SK-N-SH (cell line): ENCODE data around the gene PADI4. TPM values are rescaled to one million over a fixed set of nuclear protein-coding genes. Genes with fewer than 3 reads are reported as not detected.

ENCODE experiments used
- CTCF ChIA-PET: fragments of 300-600, 350-600 bp; formaldehyde crosslinking; extraction: SDS; loops from one replicate; lab custom pipeline; 2021; lab: Yijun Ruan, JAX
- POLR2A ChIA-PET: fragments of 350-600 bp; sonication (Branson Sonifier 250); formaldehyde crosslinking; extraction: SDS; loops from one replicate; lab custom pipeline; 2020; ENCODE audit warnings: antibody characterized with exemption, inconsistent platforms; lab: Yijun Ruan, JAX
- DNase-seq: peaks from one replicate; pipeline ENCODE4 v3.0.0; 2012
- H2AFZ ChIP-seq: fragments of 200-600 bp; sonication (generic); 2 replicates; pipeline ENCODE4 v1.8.1; 2016; ENCODE audit warnings: antibody characterized with exemption, mild to moderate bottlenecking, low read depth
- H3F3A ChIP-seq: fragments of 200-600 bp; sonication (generic); replicated peaks from 2 replicates; pipeline ENCODE3; 2016; ENCODE audit warnings: antibody characterized with exemption, mild to moderate bottlenecking; ENCODE audit not compliant: insufficient read depth
- H3K27ac ChIP-seq, 2 experiments: fragments of 200-500 bp in 1 of 2; fragments of 200-600 bp in 1 of 2; sonication (Bioruptor generic) in 1 of 2; sonication (generic), shearing (Covaris generic) in 1 of 2; 2 replicates each; pipeline versions ENCODE4 v1.5.1 to v1.6.1; 2014 to 2016; ENCODE audit warnings: low read depth in 2 of 2, inconsistent platforms in 1 of 2, low read length in 1 of 2, mild to moderate bottlenecking in 1 of 2, mixed read lengths in 1 of 2
- H3K27me3 ChIP-seq: fragments of 200-600 bp; sonication (generic), shearing (Covaris generic); 2 replicates; pipeline ENCODE4 v1.6.1; 2016; ENCODE audit warnings: mixed run types; ENCODE audit not compliant: insufficient read depth
- H3K36me3 ChIP-seq, 2 experiments: fragments of 200-500 bp in 1 of 2; fragments of 200-600 bp in 1 of 2; sonication (Bioruptor generic) in 1 of 2; sonication (generic) in 1 of 2; replicated peaks in 1 of 2; 2 replicates each; pipeline versions ENCODE3 to v1.5.1; 2014 to 2016; ENCODE audit warnings: low read length in 1 of 2, mild to moderate bottlenecking in 1 of 2; ENCODE audit not compliant: insufficient read depth in 2 of 2, control insufficient read depth in 1 of 2
- H3K4me1 ChIP-seq, 2 experiments: fragments of 200-500 bp in 1 of 2; fragments of 200-600 bp in 1 of 2; sonication (Bioruptor generic) in 1 of 2; sonication (generic), shearing (Covaris generic) in 1 of 2; 2 replicates each; pipeline versions ENCODE4 v1.5.1 to v1.6.1; 2014 to 2016; ENCODE audit warnings: low read depth in 1 of 2, low read length in 1 of 2, mixed run types in 1 of 2; ENCODE audit not compliant: insufficient read depth in 2 of 2, control insufficient read depth in 1 of 2
- H3K4me2 ChIP-seq: fragments of 200-600 bp; sonication (generic), shearing (Covaris generic); 2 replicates; pipeline ENCODE4 v1.6.1; 2017; ENCODE audit warnings: mixed run types
- H3K4me3 ChIP-seq, 2 experiments: fragments of 200-500 bp in 1 of 2; fragments of 200-600 bp in 1 of 2; sonication (Bioruptor generic) in 1 of 2; sonication (generic), shearing (Covaris generic) in 1 of 2; 2 replicates each; pipeline versions ENCODE4 v1.5.1 to v1.8.1; 2014 to 2016; ENCODE audit warnings: low read depth in 2 of 2, inconsistent platforms in 1 of 2, low read length in 1 of 2, mild to moderate bottlenecking in 1 of 2, mixed read lengths in 1 of 2, moderate library complexity in 1 of 2
- H3K79me2 ChIP-seq: fragments of 200-600 bp; sonication (generic); 2 replicates; pipeline ENCODE4 v1.8.1; 2017; ENCODE audit warnings: mild to moderate bottlenecking; ENCODE audit not compliant: insufficient read depth
- H3K9ac ChIP-seq: fragments of 200-600 bp; sonication (generic); 2 replicates; pipeline ENCODE4 v1.6.1; 2017; ENCODE audit warnings: mixed run types
- H3K9me2 ChIP-seq: fragments of 200-600 bp; sonication (generic); 2 replicates; pipeline ENCODE4 v1.6.1; 2017; ENCODE audit warnings: mixed run types
- H3K9me3 ChIP-seq: fragments of 200-600 bp; sonication (generic); 2 replicates; pipeline ENCODE4 v1.6.1; 2017; ENCODE audit warnings: mixed run types, mild to moderate bottlenecking, moderate library complexity
- H4K20me1 ChIP-seq: fragments of 200-600 bp; sonication (generic); 2 replicates; pipeline ENCODE4 v1.6.1; 2017; ENCODE audit warnings: mild to moderate bottlenecking, mixed run types; ENCODE audit not compliant: insufficient read depth
- CHD2 ChIP-seq: fragments of 150-350 bp; IDR thresholded peaks from 2 replicates; pipeline ENCODE4 v1.6.1; 2018; ENCODE audit warnings: low read length; ENCODE audit not compliant: partially characterized antibody
- ELF1 ChIP-seq: IDR thresholded peaks from 2 replicates; pipeline ENCODE4 v1.4.0; 2012
- FOXJ3 ChIP-seq: sonication (generic); formaldehyde crosslinking; IDR thresholded peaks from 2 replicates; pipeline ENCODE4 v1.5.1; 2020; ENCODE audit warnings: mild to moderate bottlenecking, missing genetic modification reagents
- JUND ChIP-seq: IDR thresholded peaks from 2 replicates; pipeline ENCODE4 v1.4.0; 2012
- MEF2A ChIP-seq: IDR thresholded peaks from 2 replicates; pipeline ENCODE4 v1.4.0; 2012; ENCODE audit warnings: low read depth, borderline replicate concordance
- NFIC ChIP-seq: IDR thresholded peaks from 2 replicates; pipeline ENCODE4 v1.4.0; 2012; ENCODE audit warnings: borderline replicate concordance
- RFX5 ChIP-seq: IDR thresholded peaks from 2 replicates; pipeline ENCODE4 v1.6.1; 2012; ENCODE audit warnings: mild to moderate bottlenecking, improper control_type of control experiment, low read length
- RXRA ChIP-seq: IDR thresholded peaks from 2 replicates; pipeline ENCODE4 v1.4.0; 2012; ENCODE audit warnings: low read depth, mild to moderate bottlenecking, borderline replicate concordance
- SMC3 ChIP-seq: IDR thresholded peaks from 2 replicates; pipeline ENCODE4 v1.6.1; 2012; ENCODE audit warnings: low read depth, low read length, improper control_type of control experiment
- TAF1 ChIP-seq: IDR thresholded peaks from 2 replicates; pipeline ENCODE4 v1.6.1; 2012; ENCODE audit warnings: low read depth, mild to moderate bottlenecking, low read length, moderate library complexity, borderline replicate concordance
- TCF12 ChIP-seq: IDR thresholded peaks from 2 replicates; pipeline ENCODE4 v1.4.0; 2012
- TEAD4 ChIP-seq: IDR thresholded peaks from 2 replicates; pipeline ENCODE4 v1.4.0; 2012; ENCODE audit warnings: mild to moderate bottlenecking, borderline replicate concordance; ENCODE audit not compliant: insufficient read depth
- WGBS: methylation state at CpG from one replicate; pipeline ENCODE4 v1.1.6; 2017; ENCODE audit warnings: low lambda C conversion rate; 5-methylcytosine and 5-hydroxymethylcytosine counted together
- polyA plus RNA-seq, 3 experiments: library from polyadenylated mRNA; depleted of rRNA; stranded (reverse); fragments of >200 nt; gene quantifications; 2 replicates each; pipeline ENCODE4 v1.2.3, GENCODE V29; 2012
- TF ChIP-seq, protein P1 (sequence below): fragments of 200-600 bp; sonication (generic); IDR thresholded peaks from 2 replicates; pipeline ENCODE4 v1.6.1; 2017; ENCODE audit warnings: antibody characterized with exemption, mild to moderate bottlenecking, moderate library complexity
- TF ChIP-seq, protein P2 (sequence below): fragments of 150-350 bp; IDR thresholded peaks from 2 replicates; pipeline ENCODE4 v1.6.1; 2017; ENCODE audit warnings: antibody characterized with exemption, low read length, low read depth, borderline replicate concordance
- TF ChIP-seq, protein P3 (sequence below): IDR thresholded peaks from 2 replicates; pipeline ENCODE4 v1.6.1; 2012; ENCODE audit warnings: mild to moderate bottlenecking, low read depth, low read length, moderate library complexity

Gene PADI4
- polyA plus RNA-seq, 1 of the 3 experiments (the other 2 are of a cell fraction): not detected

DNA sequence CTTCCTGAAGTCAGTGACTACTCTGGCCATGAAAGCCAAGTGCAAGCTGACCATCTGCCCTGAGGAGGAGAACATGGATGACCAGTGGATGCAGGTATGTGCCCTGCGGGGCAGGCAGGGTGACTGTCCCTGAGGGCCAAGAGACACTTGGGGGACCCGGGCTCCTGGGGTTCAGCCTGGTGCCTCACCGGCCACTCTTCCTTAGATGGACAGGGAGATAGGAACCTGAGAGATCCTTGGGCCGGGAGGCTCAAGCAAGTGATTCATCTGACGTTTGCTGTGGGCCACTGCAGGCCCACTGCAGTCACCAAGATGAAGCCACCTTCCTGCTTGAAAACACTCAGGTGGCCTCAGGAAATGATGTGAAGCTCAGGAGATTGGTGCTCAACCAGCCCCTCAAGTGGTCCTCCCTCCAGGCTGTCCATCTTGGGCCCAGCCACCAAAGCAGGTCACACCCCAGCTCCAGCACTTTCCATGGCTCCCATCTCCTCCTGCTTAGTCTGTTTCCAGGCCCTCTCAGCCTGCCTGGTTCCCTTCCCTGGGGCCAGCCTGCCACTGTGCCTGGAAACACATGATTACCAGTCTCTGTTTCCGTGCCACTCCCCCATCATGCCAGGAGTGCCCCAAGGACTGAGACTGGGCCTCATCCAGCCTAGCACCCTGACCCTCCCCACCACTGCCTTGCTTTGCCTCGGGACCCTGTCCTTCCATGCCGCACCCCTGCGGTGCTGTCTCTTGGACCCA, 38.2 kb downstream of the PADI4 start:
- H3K27ac ChIP-seq: no peak overlapping the region
- H4K20me1 ChIP-seq: no peaks in the 10 kb centered on the region
- no peaks in the 10 kb centered on the region for H3K9me3 ChIP-seq
- H3K36me3 ChIP-seq: no peaks in the 10 kb centered on the region
- H3F3A ChIP-seq: no peaks in the 10 kb centered on the region
- no peak for DNase-seq
- no peak overlapping the region for H3K4me2 ChIP-seq
- H3K27me3 ChIP-seq: no peaks in the 10 kb centered on the region
- H3K79me2 ChIP-seq: no peaks in the 10 kb centered on the region
- CTCF ChIA-PET: interaction anchor here (0.9 to 2.3 kb wide), 3 partner anchors 10 to 232 kb away, joined by 3 to 6 read pairs (median 3); no protein-coding TSS in a partner anchor
- WGBS: 63% methylated on average over 3 of the region's 9 CpGs
- H3K9ac ChIP-seq: no peak overlapping the region
- POLR2A ChIA-PET: no interaction called here
- H3K4me1 ChIP-seq: no peaks in the 10 kb centered on the region
- no peak overlapping the region for H3K4me3 ChIP-seq
- no peaks in the 10 kb centered on the region for H3K9me2 ChIP-seq
- no peak overlapping the region for H2AFZ ChIP-seq
- TF ChIP-seq JUND: no peak
- TF ChIP-seq, protein P1, sequence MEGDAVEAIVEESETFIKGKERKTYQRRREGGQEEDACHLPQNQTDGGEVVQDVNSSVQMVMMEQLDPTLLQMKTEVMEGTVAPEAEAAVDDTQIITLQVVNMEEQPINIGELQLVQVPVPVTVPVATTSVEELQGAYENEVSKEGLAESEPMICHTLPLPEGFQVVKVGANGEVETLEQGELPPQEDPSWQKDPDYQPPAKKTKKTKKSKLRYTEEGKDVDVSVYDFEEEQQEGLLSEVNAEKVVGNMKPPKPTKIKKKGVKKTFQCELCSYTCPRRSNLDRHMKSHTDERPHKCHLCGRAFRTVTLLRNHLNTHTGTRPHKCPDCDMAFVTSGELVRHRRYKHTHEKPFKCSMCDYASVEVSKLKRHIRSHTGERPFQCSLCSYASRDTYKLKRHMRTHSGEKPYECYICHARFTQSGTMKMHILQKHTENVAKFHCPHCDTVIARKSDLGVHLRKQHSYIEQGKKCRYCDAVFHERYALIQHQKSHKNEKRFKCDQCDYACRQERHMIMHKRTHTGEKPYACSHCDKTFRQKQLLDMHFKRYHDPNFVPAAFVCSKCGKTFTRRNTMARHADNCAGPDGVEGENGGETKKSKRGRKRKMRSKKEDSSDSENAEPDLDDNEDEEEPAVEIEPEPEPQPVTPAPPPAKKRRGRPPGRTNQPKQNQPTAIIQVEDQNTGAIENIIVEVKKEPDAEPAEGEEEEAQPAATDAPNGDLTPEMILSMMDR: no peak
- TF ChIP-seq, protein P2, sequence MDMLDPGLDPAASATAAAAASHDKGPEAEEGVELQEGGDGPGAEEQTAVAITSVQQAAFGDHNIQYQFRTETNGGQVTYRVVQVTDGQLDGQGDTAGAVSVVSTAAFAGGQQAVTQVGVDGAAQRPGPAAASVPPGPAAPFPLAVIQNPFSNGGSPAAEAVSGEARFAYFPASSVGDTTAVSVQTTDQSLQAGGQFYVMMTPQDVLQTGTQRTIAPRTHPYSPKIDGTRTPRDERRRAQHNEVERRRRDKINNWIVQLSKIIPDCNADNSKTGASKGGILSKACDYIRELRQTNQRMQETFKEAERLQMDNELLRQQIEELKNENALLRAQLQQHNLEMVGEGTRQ: no peak
- TF ChIP-seq CHD2: no peak
- TF ChIP-seq ELF1: no peak
- TF ChIP-seq NFIC: no peak
- TF ChIP-seq RFX5: no peak
- TF ChIP-seq TAF1: no peak
- TF ChIP-seq TCF12: no peak
- TF ChIP-seq, protein P3, sequence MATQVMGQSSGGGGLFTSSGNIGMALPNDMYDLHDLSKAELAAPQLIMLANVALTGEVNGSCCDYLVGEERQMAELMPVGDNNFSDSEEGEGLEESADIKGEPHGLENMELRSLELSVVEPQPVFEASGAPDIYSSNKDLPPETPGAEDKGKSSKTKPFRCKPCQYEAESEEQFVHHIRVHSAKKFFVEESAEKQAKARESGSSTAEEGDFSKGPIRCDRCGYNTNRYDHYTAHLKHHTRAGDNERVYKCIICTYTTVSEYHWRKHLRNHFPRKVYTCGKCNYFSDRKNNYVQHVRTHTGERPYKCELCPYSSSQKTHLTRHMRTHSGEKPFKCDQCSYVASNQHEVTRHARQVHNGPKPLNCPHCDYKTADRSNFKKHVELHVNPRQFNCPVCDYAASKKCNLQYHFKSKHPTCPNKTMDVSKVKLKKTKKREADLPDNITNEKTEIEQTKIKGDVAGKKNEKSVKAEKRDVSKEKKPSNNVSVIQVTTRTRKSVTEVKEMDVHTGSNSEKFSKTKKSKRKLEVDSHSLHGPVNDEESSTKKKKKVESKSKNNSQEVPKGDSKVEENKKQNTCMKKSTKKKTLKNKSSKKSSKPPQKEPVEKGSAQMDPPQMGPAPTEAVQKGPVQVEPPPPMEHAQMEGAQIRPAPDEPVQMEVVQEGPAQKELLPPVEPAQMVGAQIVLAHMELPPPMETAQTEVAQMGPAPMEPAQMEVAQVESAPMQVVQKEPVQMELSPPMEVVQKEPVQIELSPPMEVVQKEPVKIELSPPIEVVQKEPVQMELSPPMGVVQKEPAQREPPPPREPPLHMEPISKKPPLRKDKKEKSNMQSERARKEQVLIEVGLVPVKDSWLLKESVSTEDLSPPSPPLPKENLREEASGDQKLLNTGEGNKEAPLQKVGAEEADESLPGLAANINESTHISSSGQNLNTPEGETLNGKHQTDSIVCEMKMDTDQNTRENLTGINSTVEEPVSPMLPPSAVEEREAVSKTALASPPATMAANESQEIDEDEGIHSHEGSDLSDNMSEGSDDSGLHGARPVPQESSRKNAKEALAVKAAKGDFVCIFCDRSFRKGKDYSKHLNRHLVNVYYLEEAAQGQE: no peak
- no peak for TF ChIP-seq MEF2A
- no peak for TF ChIP-seq FOXJ3
- TF ChIP-seq RXRA: no peak
- TF ChIP-seq SMC3: no peak
- no peak for TF ChIP-seq TEAD4
- TF ChIP-seq, all 33 proteins: peak for 0
